Measurements from ENCODE around the gene DGKG.

Gene DGKG

GRCh38 chr3:186200726-186201125 lies 161.3 kb downstream of the DGKG start:
- DNase-seq: no peak

DNA sequence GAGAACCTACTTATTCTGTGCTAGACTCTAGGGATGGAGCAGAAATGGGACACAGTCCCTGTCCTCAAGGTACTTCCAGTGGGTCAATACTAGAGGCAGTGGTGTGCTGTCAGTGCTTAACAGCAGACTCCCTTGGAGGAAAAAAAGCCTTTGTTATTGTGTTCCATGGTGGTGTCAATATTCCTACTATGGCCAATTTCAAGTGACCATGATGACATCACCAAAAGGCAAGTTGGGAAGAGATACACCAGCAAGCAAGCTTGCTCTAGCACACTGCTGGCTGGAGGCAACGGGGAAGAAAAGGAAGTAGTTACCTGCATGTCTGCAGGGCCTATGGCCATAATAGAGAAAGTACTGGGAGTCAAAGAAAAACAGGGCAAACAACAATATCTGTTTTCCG lies 163.6 kb downstream of the DGKG start:
- DNase-seq: no peak

DNA sequence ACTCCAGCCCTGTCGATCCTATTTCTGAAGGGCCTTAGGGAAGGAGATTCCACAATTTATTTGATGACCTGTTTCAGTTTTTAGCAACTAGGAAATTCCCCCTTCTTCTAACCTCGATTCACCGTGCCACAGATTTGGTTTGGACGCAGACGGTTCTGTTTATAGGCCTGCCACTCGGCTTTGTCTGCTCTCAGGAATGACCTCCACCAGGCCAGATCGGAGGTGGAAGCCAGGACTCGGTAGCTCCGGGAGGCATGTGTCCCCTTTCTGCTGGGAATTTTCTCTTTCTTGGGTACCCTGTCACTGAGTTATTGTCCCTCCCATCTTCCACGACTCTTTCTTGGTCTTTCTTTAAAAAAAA lies 167.6 kb downstream of the DGKG start:
- no peak for DNase-seq

DNA sequence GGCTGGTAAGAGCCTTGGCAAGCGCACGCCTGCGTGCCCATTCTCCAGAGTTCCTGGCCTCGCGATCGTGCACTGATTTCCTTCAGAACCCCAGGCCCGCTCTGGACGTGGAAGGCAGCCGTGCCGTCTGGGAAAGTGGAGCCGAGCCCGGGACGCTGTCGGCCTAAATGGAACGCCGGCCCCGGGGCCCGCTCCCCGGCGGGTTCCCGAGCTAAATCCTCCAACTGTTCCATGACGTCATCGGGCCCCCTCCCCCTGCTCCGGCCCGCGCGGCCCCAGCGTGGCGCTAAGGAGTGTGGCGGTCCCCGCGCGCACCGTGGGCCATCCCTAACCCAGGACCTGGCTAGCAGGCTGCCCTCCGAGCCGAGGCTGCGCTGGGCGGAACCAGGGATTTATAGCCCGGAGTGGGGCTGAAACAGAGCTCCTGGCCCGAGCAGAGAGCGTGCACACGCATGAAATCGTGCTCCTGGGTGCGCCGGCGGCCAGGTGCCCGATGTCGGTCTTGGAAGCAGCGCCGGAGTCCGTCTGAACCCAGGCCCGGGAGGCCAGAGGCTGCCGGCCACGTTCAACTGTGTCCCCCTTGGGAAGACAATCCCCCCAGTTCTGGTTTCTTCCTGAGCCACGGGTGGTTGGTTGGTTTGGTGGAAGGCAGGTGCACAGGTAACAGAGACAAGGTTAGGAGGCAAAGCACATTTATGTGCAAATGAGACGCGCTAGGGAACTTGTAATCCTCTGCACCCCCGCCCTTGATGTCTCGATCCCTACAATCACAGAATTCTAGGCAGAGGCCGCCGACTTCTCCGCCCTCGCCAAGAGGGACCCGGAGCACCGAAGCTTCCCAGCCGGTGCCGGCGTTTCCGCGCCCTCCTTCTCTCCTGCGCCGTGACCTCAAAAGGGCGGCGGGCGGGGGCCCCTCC lies 168.2 kb downstream of the DGKG start:
- DNase-seq: no peak

DNA sequence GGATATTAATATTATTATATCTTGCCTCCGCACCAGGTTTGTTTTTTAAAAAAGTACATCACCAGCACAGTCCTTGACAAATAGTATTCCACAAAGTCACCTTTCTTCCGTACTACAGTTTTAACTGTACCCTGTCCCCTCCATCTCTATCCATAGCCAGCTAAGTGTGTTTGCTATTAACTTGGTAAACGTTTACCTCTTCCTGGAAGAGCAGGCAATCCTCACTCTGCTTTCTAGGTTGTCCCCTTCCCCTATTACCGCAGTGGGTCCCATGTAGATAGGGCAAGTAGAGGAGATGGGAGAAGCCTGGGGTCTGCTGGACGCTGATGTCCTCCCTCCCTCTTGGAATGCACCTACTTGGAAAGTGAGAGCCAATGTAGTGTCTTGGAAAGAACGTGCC lies 169.2 kb downstream of the DGKG start:
- no peak for DNase-seq

DNA sequence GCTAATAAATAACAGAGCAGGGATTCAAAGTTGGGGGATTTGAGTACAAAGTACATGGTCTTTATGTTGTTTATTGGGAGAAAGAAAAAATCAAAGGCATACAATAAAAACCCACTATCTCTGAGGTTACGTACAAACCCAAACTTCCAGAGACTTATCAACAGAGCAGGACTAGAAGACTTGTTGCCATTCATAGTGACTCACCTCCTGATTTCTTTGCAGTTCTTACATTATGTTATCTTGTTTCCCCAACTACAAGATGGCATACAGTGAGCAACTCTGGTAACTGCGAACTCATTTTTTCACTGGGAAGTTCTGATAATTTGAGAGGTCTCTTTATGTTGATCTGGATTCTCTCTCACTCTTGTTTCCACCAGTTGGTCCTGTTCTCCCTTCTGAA lies 172.5 kb downstream of the DGKG start:
- DNase-seq: no peak

- DNase-seq: no peak
Observed at GRCh38 chr3:186187401-186188275, 174.4 kb downstream of the DGKG start.

DNA sequence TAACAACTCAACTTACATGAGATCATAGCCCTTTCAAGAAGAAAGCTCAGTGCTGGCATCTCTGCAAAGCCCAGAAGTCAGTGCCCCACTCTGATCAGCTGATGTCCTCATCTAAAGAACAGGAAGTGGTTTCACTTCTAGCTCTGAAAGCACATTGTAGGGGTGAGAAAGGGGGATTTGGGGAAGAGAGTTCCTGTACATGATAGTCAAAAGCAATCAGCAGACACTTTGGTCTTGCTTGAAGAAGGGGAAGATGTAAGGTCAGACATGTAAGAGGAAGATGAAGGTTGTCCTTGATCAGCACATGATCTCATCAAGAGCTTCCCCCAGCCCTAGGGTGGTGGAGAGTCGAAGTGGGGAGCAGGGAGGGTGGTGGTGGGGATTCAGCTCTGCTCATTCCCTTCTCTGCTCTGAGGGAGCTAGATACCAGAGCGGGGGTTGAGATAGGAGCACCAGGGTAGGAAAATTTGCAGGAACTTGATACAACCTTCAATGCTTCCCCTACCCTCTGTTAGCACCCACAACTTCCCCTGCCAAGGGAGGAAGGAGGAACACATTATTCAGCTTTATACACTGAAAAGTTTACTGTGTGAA lies 176.7 kb downstream of the DGKG start:
- peak; percentile 92 for DNase-seq

- peak; percentile 20 for DNase-seq
Observed at GRCh38 chr3:186184021-186184420, 178.0 kb downstream of the DGKG start.

DNA sequence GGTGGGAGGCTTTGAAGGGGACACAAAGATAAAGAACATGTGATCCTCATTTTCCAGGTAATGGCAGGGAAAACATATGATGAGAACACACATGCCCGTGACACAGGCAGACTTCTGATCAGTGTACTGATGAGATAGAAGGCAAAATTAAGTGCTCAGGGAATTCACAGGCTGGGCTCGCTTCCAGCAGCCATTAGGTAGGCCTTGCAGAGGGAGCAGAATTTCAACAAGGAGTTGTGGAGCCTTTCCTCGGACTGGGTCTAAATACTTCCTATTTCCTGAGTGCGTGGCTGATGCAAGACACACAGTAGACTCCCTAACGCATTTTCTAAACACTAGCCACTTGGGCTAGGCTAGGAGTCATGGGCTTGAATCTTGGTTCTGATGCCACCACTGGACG lies 179.2 kb downstream of the DGKG start:
- peak; percentile 48 for DNase-seq

DNA sequence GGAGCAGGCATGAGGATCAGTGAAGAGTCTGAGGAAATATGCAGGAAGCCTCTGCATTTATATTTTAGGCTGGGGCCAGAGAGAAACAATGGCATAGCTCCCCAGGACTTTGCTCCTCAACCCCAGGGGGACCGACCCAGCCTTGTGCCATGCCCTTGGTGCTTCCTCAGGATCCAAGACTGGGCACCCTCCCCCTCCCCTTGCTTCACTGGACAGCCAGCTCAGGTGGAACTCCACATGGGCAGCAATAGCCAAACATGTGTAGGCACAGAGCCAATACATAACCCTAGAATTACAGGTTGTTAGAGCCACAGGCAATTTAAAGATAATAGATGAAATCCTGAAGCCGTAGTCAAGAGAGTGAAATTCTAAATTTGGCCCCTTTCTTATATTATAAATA lies 180.1 kb downstream of the DGKG start:
- no peak for DNase-seq

GRCh38 chr3:186180891-186181481 lies 181.0 kb downstream of the DGKG start:
- no peak for DNase-seq

- DNase-seq: no peak
Observed at GRCh38 chr3:186180151-186180550, 181.9 kb downstream of the DGKG start.

GRCh38 chr3:186178412-186178811 lies 183.6 kb downstream of the DGKG start:
- no peak for DNase-seq

GRCh38 chr3:186176373-186176990 lies 185.6 kb downstream of the DGKG start:
- DNase-seq: no peak

DNA sequence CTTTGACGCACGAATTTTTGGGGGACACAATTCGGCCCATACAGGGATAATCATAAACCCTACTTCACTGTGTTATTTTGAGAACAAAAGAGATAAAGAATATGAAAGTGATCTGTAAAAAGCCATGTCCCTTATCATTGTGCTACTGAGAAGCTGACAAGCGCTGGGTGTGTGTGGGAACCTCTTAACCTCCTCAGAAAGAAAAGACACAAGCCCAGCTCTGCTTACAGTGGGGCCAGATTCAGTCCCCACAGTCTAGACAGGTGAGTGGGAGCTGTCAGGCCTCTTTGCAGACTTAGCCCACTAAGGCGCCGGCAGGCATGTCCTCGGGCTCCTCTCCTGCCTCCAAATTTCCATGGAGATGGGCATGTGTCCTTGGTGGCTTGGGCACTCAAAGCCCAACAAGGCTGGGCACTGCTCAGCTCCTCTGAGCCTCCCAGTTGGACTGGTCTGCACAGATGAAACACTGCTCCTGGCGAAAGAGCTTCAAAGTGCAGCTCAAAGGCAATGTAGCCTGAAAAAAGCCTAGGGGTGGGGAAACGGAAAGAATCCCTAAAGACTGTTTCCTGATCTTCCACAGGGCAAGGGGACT lies 188.7 kb downstream of the DGKG start:
- no peak for DNase-seq

GRCh38 chr3:186172353-186172752 lies 189.7 kb downstream of the DGKG start:
- no peak for DNase-seq

- no peak for DNase-seq
Observed at GRCh38 chr3:186171521-186171920, 190.5 kb downstream of the DGKG start.

DNA sequence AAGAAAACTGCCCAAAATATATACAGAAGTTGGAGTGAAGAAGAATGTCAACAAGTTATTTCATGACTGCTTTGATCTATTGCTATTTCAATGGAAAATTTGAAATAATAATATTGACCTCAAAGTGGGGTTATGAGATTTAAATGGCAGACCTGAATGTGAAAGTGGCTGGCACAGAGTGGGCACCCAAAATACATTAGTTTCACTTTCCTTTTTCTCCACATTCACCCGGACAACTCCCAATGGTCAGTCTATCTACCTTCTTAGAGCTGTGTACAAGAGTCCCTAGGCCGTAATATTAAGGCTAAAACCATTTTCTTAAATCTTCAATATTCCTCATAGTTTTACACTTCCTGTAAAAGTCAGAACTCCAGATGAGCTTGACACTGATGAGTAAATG lies 191.5 kb downstream of the DGKG start:
- no peak for DNase-seq

GRCh38 chr3:186169379-186169778 lies 192.7 kb downstream of the DGKG start:
- no peak for DNase-seq

DNA sequence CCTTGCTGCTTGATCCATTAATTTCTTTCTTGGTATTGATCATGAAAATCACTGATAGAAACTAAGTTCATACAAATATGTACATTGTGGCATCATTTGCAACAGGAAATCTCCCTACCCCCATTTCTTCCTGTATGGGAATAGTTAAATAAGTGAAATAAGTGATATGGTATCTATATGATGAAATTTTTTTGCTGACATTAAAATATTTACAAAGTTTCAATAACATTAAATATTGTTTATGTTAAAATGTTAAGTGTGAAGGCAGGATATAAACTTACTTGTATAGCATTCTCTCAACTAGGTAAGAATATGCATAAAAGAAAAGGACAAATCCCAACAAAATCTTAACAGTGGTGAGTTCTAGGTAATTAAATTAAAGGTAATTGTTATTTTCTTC lies 193.1 kb downstream of the DGKG start:
- DNase-seq: no peak

GRCh38 chr3:186167646-186168395 lies 194.2 kb downstream of the DGKG start:
- DNase-seq: no peak

Measured in MV-4-11 (cell line).